Glutamatergic neuron (in vitro differentiated cells): ENCODE measurements around the gene FKBP10. TPM values are rescaled to one million over a fixed set of nuclear protein-coding genes. Genes with fewer than 3 reads are reported as not detected.

ENCODE experiments used
- DNase-seq: peaks from one replicate; pipeline ENCODE4 v3.0.0; 2022
- H3K27ac Mint-ChIP-seq: one replicate; pipeline ENCODE4 v1.8.0; 2020; ENCODE audit warnings: mild to moderate bottlenecking, mixed read lengths, inconsistent platforms; ENCODE audit not compliant: unreplicated experiment
- H3K27me3 Mint-ChIP-seq: one replicate; pipeline ENCODE4 v1.8.0; 2020; ENCODE audit warnings: mild to moderate bottlenecking, moderate library complexity, mixed read lengths, inconsistent platforms; ENCODE audit not compliant: unreplicated experiment
- H3K36me3 Mint-ChIP-seq: one replicate; pipeline ENCODE4 v1.8.0; 2020; ENCODE audit warnings: mild to moderate bottlenecking, mixed read lengths, inconsistent platforms; ENCODE audit not compliant: unreplicated experiment
- H3K4me1 Mint-ChIP-seq: one replicate; pipeline ENCODE4 v1.8.0; 2020; ENCODE audit warnings: mild to moderate bottlenecking, low read depth, mixed read lengths, inconsistent platforms; ENCODE audit not compliant: unreplicated experiment
- H3K4me3 Mint-ChIP-seq: one replicate; pipeline ENCODE4 v1.8.0; 2020; ENCODE audit warnings: mild to moderate bottlenecking, mixed read lengths, inconsistent platforms; ENCODE audit not compliant: unreplicated experiment
- H3K9me3 Mint-ChIP-seq: one replicate; pipeline ENCODE4 v1.8.0; 2020; ENCODE audit warnings: mild to moderate bottlenecking, moderate library complexity, mixed read lengths, inconsistent platforms; ENCODE audit not compliant: unreplicated experiment
- total RNA-seq: library from RNA; stranded (reverse); fragmentation: NEBNext Ultra II Directional; extraction: Animal tissue kit (Norgen Biotek cat#: 25700); gene quantifications from one replicate; pipeline ENCODE4 v1.2.1, GENCODE V29; 2021; ENCODE audit not compliant: unreplicated experiment
- TF ChIP-seq, protein P1 (sequence below): fragments of 200-600 bp; sonication (generic); IDR thresholded peaks from one replicate; pipeline ENCODE4 v1.5.0; 2021; ENCODE audit not compliant: partially characterized antibody, unreplicated experiment

Gene FKBP10
- total RNA-seq, 1 donor from 2014 or later: 28.5 TPM

DNA sequence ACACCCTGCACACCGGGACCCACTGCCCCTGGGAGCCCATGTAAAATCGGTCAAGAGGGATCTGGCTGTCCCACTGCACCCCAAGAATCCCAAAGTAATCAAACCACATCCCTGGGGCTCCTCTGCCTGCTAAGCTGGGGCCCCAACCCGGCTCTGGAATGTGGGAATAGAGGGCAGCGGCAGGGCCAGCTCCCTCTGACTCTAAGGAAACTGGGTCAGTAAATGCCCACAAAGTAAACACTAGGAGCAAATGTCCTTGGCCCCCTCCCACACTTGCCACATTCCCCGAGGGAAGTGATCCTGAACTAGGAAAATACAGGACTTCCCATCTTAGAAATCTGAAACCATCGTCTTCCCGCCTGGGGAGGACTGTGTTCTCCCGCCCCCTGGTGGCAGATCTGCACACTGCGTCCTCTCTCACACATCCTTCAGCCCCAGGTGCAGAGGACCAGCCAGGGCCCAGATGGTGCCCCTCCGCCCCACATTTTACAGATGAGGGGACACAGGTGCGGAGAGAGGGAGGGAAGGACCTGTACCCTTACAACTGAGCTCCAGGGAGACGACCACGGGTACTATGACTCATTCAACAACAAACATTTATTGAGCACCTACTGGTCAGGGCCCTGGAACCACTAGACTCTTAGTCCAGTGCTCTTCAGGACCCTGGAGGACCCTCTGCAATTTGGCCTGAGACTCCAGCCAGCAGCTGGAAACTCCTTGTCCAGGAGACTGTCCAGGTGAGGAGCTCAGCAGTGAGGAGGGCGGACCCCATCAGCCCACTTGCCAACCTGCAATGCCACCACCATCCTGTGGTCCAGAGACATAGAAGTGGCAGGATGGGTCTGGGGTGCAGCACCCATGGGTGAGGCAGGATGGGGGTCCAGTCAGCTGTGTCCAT lies 11.2 kb upstream of the FKBP10 start:
- TF ChIP-seq, protein P1, sequence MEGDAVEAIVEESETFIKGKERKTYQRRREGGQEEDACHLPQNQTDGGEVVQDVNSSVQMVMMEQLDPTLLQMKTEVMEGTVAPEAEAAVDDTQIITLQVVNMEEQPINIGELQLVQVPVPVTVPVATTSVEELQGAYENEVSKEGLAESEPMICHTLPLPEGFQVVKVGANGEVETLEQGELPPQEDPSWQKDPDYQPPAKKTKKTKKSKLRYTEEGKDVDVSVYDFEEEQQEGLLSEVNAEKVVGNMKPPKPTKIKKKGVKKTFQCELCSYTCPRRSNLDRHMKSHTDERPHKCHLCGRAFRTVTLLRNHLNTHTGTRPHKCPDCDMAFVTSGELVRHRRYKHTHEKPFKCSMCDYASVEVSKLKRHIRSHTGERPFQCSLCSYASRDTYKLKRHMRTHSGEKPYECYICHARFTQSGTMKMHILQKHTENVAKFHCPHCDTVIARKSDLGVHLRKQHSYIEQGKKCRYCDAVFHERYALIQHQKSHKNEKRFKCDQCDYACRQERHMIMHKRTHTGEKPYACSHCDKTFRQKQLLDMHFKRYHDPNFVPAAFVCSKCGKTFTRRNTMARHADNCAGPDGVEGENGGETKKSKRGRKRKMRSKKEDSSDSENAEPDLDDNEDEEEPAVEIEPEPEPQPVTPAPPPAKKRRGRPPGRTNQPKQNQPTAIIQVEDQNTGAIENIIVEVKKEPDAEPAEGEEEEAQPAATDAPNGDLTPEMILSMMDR: peak; percentile 98
- H3K4me3 Mint-ChIP-seq: no peak overlapping the region
- peak; percentile 86 for DNase-seq
- H3K9me3 Mint-ChIP-seq: peaks cover 5% of the 10 kb centered on the region
- peaks cover 4% of the 10 kb centered on the region for H3K27me3 Mint-ChIP-seq
- peaks cover 3% of the 10 kb centered on the region for H3K4me1 Mint-ChIP-seq
- no peak overlapping the region for H3K27ac Mint-ChIP-seq
- H3K36me3 Mint-ChIP-seq: no peaks in the 10 kb centered on the region

- TF ChIP-seq, protein P1: no peak
- Mint-ChIP-seq H3K4me1 (peaks cover 3% of the 10 kb centered on the region), H3K36me3 (no peaks in the 10 kb centered on the region), H3K9me3 (peaks cover 5% of the 10 kb centered on the region), H3K4me3 (no peak overlapping the region), H3K27me3 (peaks cover 4% of the 10 kb centered on the region), H3K27ac (no peak overlapping the region)
- DNase-seq: no peak
These were observed 9.5 kb upstream of the FKBP10 start for GRCh38 chr17:41803049-41804020.

- TF ChIP-seq, protein P1: no peak
- Mint-ChIP-seq H3K4me1 (no peaks in the 10 kb centered on the region), H3K4me3 (no peak overlapping the region), H3K27ac (no peak overlapping the region), H3K36me3 (no peaks in the 10 kb centered on the region), H3K27me3 (peaks cover 2% of the 10 kb centered on the region), H3K9me3 (no peaks in the 10 kb centered on the region)
- no peak for DNase-seq
These were observed 5.9 kb upstream of the FKBP10 start for GRCh38 chr17:41806685-41807445.

DNA sequence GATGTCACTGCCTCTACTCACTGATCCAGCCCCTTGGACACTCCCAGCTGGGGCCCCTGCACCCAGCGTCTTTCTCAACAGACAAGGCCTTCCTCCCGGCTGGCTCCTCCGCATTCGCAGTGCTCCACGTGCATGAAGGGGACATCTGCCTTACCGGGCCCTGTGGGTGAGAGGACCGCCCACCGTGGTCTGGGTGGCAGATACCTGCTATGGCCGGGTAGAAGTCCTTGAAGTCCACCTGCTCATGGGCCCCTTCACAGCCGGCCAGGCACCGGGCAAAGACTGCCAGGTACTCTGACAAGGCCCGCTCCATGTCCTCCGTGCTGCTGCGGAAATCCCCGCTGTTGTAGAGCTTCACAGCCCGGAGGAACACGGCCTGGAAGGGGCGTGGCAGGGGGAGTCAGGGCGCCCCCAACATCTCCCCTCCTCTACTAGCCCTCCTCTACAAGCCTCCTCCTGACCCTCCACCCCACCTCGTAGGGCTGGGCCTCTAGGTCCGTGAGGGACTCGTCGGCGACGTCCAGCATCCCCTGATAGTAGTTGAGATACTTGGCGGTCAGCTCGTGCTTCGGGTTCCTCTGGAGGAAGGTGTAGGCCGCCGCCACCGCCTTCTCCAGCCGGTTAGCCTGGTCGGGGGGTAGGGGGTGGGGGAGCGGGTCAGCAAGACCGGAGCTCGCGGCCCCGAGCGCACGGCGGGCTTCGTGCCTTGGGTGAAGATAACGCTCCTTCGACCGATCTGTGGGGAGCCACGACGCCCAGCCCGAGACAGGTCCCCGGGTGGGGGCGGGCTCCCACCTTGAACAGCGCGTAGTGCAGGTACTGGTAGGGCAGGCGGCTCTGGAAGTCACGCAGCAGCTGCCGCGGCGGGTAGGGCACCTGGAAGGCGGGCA lies 1.9 kb upstream of the FKBP10 start:
- Mint-ChIP-seq H3K27me3 (peaks cover 11% of the 10 kb centered on the region), H3K4me3 (peak overlapping the region; percentile 63), H3K9me3 (peaks cover 3% of the 10 kb centered on the region), H3K4me1 (no peaks in the 10 kb centered on the region), H3K27ac (no peak overlapping the region), H3K36me3 (no peaks in the 10 kb centered on the region)
- TF ChIP-seq, protein P1: no peak
- DNase-seq: no peak
